Measurements from ENCODE around the gene CHSY1.

The CHSY1 gene

GRCh38 chr15:101210058-101210457 is 41.8 kb downstream of the CHSY1 start:
- DNase-seq: no peak

GRCh38 chr15:101209285-101209845 is 42.5 kb downstream of the CHSY1 start:
- DNase-seq: no peak

GRCh38 chr15:101207867-101208288 is 44.0 kb downstream of the CHSY1 start:
- DNase-seq: no peak

GRCh38 chr15:101206176-101206591 is 45.7 kb downstream of the CHSY1 start:
- DNase-seq: peak in 4 of 5 experiments; percentile 20 to 86 (median 59)

DNA sequence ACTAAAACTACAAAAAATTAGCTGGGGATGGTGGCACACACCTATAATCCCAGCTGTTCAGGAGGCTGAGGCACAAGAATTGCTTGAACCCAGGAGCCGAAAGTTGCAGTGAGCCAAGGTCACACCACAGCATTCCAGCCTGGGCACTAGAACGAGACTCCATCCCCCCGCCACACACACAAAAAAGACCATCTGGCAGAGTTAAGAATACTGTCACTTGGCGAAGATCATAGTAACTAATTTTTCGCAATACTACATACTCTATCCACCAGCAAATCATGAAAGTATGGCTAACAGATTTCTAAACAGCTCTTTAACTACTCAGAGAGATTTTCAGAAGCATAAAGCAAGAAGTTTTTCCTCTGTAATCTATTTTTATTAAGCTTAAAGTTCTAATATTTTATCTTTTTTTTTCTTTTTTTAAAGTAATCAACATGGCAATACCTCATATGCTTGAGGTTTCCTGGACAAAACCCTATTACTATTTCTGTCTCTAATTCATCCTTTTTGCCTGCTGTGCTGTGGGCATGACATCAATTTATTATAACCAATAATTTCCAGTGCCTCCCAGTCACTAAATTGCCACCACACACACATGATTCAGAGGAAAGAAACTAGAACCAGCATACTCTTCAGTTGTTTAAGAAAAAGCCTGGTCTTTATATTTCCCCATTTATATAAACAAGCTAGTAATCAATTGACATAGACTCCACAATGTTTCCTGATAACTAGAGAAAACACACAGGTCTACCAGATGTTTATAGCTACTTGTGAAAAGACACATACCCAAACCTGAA is 46.9 kb downstream of the CHSY1 start:
- DNase-seq: peak in 1 of 5 experiments; percentile 21

DNA sequence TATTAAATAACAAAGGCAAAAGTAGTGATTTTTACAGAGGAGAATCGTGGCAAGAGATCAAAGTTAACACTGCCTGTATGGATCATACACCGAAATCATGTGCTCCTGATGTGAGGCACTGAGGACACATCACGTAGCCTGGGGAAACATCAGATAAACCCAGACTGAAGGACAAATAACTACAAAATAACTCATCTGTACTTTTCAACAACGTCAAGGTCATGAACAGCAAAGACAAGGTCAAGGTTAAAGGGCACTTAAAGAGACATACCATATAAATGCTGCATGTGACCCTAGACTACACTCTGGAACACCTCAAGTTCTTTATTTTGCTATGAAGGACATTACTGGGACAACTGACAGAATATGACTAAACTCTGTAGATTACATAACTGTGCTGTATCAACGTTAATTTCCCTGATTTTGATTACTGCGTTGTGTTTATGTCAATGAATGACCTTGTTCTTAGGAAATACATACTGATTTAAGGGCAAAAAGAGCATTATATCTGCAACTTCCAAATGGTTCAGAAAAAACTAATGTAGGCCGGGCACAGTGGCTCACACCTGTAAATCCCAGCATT is 48.1 kb downstream of the CHSY1 start:
- no peak for DNase-seq

DNA sequence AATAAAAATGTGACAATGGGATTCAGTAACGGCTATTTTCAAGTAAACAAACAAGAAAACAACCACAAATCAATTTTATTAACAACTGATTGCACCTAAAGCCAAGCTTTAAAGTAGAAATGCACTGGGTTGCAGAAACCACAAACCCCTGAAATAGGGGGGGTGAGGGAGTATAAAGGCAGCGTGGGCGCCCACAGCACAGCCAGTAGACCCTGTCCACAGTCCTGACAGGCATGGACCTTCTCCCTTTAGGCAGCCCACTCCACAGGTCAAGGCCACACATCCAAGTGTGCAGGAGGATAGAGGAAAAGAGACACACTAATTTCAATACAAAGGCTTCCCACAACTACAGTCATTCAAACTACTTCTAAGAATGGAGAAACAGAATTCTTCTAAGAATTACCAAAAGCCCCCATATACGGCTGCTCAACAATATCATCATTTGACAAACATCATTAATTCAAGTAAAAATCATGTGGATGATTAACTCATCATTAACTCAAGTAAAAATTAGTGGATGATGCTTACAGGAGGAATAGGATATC is 48.7 kb downstream of the CHSY1 start:
- peak in 1 of 5 experiments; percentile 48 for DNase-seq

DNA sequence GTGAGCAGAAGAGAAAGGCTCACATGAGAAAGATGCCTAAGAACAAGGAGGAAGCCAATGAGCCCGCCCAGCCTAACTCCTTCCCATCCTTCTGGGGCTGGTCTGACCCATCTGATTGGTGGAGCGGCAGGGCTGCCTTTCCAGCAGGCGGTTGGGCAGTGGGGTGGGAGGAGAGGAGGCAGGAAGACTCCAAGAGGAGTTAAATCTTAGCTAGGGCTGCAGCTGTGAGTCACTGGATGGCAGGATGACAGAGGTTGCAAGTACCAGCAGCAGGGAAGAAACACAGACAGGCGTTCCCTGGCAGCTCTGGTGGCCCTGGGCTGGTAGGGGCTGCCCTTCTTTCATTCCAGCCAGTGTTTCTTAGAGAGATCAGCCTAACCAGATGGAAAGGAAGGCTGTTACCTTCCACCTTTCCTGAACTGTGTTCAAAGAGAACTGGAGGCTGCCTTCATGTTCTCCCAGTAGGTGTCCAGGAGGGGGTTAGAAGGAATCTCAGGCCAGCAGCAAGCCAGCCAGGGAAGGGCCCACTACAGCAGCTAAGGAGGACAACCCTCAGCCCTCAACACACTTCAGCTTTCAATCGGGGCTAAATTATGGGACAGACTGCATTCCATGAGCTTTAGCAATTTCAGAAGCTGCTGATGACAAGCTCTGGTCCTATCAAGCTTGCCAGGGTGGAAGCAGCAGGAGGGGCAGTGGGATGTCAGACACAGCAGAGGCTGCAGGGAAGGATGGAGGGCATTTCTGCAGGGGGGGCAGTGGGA is 50.3 kb downstream of the CHSY1 start:
- DNase-seq: peak in 1 of 5 experiments; percentile 8

- peak in 1 of 5 experiments; percentile 5 for DNase-seq
Measured at GRCh38 chr15:101200181-101200580, 51.7 kb downstream of the CHSY1 start.

DNA sequence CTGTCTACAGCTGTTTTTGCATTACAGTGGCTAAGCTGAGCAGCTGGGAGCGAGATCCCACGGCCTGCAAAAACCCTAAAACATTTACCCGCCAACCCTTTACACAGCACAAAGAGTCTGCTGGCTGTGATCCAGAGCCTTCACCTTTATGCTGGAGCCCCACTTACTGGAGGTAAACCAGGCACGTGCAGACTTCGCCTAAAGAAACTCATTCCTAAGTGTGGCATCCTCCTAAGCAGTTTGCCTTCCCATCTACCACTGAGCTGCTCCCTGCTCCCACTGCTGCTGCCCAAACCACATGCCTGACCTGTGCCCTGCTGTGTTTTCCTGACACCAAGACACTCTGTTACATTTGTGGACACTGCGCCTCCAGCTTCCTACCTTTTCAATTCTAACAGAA is 53.0 kb downstream of the CHSY1 start:
- DNase-seq: no peak

DNA sequence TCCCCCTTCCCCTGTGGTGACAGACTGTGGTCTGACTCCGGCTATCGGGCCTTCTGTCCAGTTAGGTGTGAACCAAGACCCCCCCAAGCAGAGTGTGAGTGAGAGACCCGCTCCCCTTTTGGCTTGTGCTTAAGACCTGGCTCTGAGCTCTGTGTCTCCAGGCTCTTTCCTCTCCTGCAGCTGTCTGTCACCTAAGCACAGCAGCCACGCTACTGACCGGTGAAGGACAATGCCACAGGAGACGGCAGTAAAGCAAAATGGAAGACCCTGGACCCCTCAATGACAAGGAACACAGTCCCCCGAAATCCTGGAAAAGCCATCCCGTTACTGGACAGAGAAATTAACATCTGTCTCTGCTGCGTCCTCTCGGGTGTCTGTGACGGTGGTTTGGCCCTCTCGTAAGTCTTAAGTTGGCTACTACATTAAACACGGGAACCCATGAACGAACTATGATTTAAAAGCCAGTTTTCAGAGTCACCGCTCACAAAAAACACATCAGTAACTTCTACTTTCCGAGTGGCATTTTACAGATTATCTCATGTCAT is 53.7 kb downstream of the CHSY1 start:
- no peak for DNase-seq

DNA sequence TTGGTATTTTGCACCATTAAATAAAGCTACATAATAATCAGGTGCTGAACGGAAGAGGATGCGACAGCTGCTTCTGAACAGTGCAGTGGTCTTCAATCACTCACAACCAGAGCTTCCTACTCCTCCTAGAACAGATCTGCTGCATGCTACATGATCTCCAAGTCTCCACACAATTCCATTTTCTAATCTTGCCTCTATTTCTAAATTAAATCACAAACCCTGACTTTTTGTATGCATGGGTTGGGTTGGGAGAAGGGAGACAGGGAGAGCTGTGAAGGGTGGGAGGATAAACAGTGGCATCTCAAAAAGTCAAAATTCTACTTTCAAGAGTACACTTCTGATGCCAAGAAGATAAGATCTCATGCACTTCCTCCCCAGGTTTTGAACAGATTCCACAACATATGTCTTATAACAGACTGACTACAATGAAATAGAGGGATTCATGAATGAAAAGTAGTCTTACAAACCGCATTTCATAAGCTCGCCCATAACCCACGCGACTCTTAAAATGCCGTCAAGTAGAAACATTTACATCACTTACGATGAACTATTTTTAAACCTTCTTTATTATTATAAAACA is 57.2 kb downstream of the CHSY1 start:
- peak in 1 of 5 experiments; percentile 51 for DNase-seq

GRCh38 chr15:101193806-101194545 is 57.9 kb downstream of the CHSY1 start:
- no peak for DNase-seq

DNA sequence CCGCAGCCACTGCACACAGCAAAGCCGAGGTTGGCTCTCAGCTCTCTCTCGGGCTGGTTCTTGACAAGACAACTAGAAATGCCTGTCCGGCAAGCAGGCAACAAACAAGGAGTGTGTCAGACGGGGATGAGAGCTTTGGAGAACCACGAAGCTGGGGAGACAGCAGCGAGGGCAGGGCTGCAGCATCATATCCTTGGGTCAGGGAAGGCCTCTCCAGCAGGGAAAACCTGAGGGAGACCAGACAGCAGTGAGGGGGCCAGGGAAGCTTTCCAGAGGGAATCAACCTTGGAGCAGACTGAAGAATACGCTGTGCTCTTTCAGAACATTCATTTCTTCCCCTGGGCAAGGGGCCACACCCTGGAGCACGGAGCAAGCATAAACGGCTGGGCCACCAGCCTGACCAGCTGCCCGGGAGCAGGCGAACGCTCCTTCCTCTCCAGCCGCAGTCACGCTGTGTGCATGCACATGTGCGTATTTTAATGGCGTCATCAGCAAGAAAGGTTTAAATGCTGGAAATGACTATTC is 58.7 kb downstream of the CHSY1 start:
- DNase-seq: no peak

GRCh38 chr15:101192081-101192480 is 59.8 kb downstream of the CHSY1 start:
- DNase-seq: no peak

- no peak for DNase-seq
Measured at GRCh38 chr15:101191242-101191641, 60.6 kb downstream of the CHSY1 start.

DNA sequence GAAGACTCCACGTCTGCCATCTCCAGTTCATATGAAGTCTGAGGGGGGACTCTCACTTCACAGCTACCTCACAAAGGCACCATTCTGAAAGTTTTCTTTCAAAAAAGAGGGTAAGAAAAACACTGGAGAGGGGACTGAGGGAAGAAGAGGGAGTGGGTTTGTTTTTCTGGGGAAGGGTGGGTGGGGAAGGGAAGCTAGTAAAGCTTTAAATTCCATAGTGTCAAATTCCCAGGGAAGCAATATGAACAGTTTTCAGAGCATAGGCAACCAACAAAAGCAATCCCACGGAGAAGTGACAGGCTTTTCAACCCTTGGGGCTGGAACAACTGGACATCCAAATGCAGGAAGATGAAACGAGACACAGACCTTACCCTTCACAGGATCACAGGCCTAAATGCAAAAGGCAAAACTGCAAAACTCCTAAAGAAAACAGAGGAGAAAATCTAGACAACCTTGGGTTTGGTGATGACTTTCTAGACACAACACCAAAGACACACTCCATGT is 61.7 kb downstream of the CHSY1 start:
- DNase-seq: no peak

DNA sequence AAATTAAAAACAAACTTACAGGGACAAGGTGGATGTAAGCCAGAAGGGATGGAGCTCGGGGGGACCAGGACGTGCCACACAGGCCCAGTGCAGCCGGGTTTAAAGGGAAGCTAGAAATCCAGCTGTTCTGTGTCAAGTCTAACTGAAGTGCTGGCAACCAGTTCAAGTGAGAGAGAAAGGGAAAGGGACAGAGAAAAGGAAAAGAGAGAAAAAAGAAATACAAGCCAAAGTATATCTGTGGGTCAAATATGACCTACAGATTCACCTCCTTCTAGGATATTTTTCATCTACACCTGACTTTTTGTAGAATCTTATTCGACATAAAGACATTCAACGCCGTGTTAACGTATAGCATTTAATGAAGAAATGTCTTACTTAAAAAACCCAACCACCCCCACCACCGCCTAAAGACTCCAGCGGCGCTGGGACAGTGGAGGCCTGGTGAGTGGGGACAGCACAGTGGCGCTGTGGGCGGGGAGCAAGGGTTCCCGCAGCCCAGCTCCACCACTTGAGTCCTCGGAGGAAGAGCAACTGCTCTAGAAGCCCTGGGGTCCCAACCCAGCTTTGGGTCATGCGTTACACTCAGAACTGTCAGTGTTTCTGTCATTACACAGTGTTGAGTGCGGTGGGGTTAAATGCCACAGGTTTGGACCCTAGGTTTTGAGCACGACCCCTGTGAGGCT is 62.3 kb downstream of the CHSY1 start:
- DNase-seq: no peak

- peak in 1 of 5 experiments; percentile 74 for DNase-seq
Measured at GRCh38 chr15:101188637-101189408, 63.0 kb downstream of the CHSY1 start.
